Suprapubic skin (tissue), 4 donors: Measurements from ENCODE around the gene PRR14. TPM values are rescaled to one million over a fixed set of nuclear protein-coding genes. Genes with fewer than 3 reads are reported as not detected.

Experiments
- DNase-seq, 2 donors: peaks; one replicate each; pipeline ENCODE4 v3.0.0-alpha.2; 2019; ENCODE audit warnings: low spot score in 2 of 2
- H3K27ac ChIP-seq: fragments of 200-600 bp; sonication (generic); one replicate; pipeline ENCODE4 v1.5.1; 2019
- H3K27me3 ChIP-seq: fragments of 200-600 bp; sonication (generic); one replicate; pipeline ENCODE4 v1.5.1; 2019
- H3K36me3 ChIP-seq: fragments of 200-600 bp; sonication (generic); one replicate; pipeline ENCODE4 v1.5.1; 2019
- H3K4me1 ChIP-seq: fragments of 200-600 bp; sonication (generic); one replicate; pipeline ENCODE4 v1.5.1; 2019
- H3K4me3 ChIP-seq: fragments of 200-600 bp; sonication (generic); one replicate; pipeline ENCODE4 v1.5.1; 2019; ENCODE audit warnings: mild to moderate bottlenecking
- H3K9me3 ChIP-seq: fragments of 200-600 bp; sonication (generic); one replicate; pipeline ENCODE4 v1.5.1; 2019
- CTCF ChIP-seq, 2 donors: fragments of 200-600 bp in 1 of 2; fragments of 450-650 bp in 1 of 2; sonication (generic) in 1 of 2; IDR thresholded peaks; one replicate each; pipeline ENCODE4 v1.5.1; 2016 to 2019; ENCODE audit warnings: antibody characterized with exemption in 2 of 2, mild to moderate bottlenecking in 1 of 2, moderate library complexity in 1 of 2
- EP300 ChIP-seq: sonication (generic); formaldehyde crosslinking; IDR thresholded peaks from one replicate; pipeline ENCODE4 v1.6.1; 2017; ENCODE audit warnings: antibody characterized with exemption
- POLR2A ChIP-seq, 2 donors: fragments of 450-650 bp; IDR thresholded peaks; one replicate each; pipeline ENCODE4 v1.6.1; 2017; ENCODE audit warnings: antibody characterized with exemption in 2 of 2, mild to moderate bottlenecking in 2 of 2, moderate library complexity in 2 of 2
- POLR2AphosphoS5 ChIP-seq, 3 donors: sonication (generic); formaldehyde crosslinking; IDR thresholded peaks; one replicate each; pipeline ENCODE4 v1.6.1; 2017; ENCODE audit warnings: antibody characterized with exemption in 3 of 3
- WGBS: methylation state at CpG from one replicate; pipeline ENCODE4 v1.1.5; 2018; 5-methylcytosine and 5-hydroxymethylcytosine counted together
- total RNA-seq, 4 donors: library from RNA; depleted of rRNA; stranded (reverse); fragments of >200 nt; gene quantifications; one replicate each; pipeline ENCODE4 v1.1.0, GENCODE V29; 2016

The PRR14 gene
- total RNA-seq, 4 donors from 2014 or later = 56.7 to 68.8 (median 62.1) TPM

GRCh38 chr16:30669903-30670824 is 19.4 kb downstream of the PRR14 start:
- Histone ChIP-seq H3K36me3 (peaks cover 57% of the 10 kb centered on the region), H3K4me1 (no peaks in the 10 kb centered on the region), H3K27me3 (no peaks in the 10 kb centered on the region), H3K9me3 (no peaks in the 10 kb centered on the region), H3K4me3 (no peak overlapping the region), H3K27ac (no peak overlapping the region)
- 83% methylated on average over 14 of the region's 14 CpGs for WGBS
- DNase-seq = no peak
- no peak for TF ChIP-seq CTCF (IDR thresholded peaks at IDR 0.05)

DNA sequence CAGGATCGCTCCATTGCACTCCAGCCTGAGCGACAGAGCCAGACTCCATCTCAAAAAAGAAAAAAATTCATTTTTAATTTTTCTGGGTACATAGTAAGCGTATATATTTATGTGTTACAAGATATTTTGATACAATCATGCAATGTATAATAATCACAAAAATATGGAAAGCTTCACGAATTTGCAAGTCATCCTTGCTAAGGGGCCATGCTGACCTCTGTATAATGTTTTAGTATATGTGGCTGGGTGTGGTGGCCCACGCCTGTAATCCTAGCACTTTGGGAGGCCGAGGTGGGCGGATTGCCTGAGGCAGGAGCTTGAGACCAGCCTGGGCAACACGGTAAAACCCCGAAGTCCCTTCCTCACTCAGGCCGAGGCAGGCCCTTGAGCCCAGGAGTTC is 24.4 kb downstream of the PRR14 start:
- no peak overlapping the region for H3K27ac ChIP-seq
- 83% methylated on average over 10 of the region's 10 CpGs for WGBS
- H3K4me1 ChIP-seq = no peaks in the 10 kb centered on the region
- H3K4me3 ChIP-seq = no peak overlapping the region
- DNase-seq = no peak
- H3K27me3 ChIP-seq = no peaks in the 10 kb centered on the region
- H3K9me3 ChIP-seq = no peaks in the 10 kb centered on the region
- TF ChIP-seq CTCF (IDR thresholded peaks at IDR 0.05) (no peak), EP300 (no peak), POLR2A (IDR thresholded peaks at IDR 0.05) (no peak), POLR2AphosphoS5 (IDR thresholded peaks at IDR 0.05) (no peak)
- H3K36me3 ChIP-seq = peaks cover 7% of the 10 kb centered on the region

DNA sequence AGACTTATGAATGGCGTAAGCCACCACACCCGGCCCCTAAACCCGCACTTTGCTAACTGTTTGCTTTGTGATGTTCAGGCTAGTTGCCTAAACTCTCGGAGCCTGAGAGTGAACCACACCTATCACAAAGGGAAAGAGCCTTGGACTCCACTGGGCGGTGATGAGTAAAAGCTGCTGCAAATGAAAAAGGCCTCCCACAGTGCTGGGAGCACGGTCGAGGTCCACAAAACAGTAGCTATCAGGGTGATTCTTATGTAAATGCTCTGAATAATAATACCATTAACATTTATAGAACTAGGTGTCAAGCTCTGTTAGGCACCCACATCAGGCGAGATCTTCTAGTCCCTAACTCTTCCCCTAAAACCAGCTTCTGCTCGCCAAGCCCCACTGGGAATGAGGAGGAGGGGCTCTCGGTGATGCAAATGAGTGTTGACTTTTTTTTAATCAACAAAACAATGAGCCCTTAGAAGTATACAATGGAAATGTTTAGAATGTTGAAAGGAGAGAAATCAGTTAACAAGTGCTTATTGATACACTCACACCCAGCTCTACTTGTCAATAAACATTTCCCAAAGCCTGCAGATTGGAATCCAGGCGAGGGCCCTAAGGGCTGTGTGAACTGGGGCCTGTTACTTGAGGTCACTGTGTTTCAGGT is 27.3 kb downstream of the PRR14 start:
- Histone ChIP-seq H3K4me3 (no peak overlapping the region), H3K9me3 (no peaks in the 10 kb centered on the region), H3K4me1 (no peaks in the 10 kb centered on the region), H3K27ac (no peak overlapping the region), H3K36me3 (no peaks in the 10 kb centered on the region), H3K27me3 (no peaks in the 10 kb centered on the region)
- WGBS = 78% methylated on average over 11 of the region's 11 CpGs
- DNase-seq = no peak
- TF ChIP-seq POLR2A (IDR thresholded peaks at IDR 0.05) (no peak), EP300 (no peak), POLR2AphosphoS5 (IDR thresholded peaks at IDR 0.05) (no peak), CTCF (IDR thresholded peaks at IDR 0.05) (no peak)

DNA sequence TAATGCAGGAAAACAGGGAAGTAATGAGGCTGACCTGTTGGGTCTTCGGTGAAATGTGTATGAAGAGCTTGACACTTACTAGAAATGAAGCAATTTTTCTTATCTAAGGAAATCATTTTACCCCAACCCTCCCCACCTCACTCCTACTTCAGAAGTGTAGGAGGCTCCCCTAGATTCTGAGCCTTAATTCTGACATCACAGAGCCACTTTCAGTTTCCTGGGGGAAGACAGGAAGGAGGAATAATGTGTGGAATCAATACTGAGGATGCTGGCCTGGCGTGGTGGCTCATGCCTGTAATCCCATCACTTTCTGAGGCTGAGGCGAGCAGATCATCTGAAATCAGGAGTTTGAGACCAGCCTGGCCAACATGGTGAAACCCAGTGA is 27.8 kb downstream of the PRR14 start:
- Histone ChIP-seq H3K27me3 (no peaks in the 10 kb centered on the region), H3K36me3 (no peaks in the 10 kb centered on the region), H3K9me3 (no peaks in the 10 kb centered on the region), H3K4me3 (no peak overlapping the region), H3K4me1 (no peaks in the 10 kb centered on the region), H3K27ac (no peak overlapping the region)
- TF ChIP-seq POLR2A (IDR thresholded peaks at IDR 0.05) (no peak), EP300 (no peak), CTCF (IDR thresholded peaks at IDR 0.05) (no peak)
- WGBS = 84% methylated on average over 3 of the region's 3 CpGs
- DNase-seq = no peak

DNA sequence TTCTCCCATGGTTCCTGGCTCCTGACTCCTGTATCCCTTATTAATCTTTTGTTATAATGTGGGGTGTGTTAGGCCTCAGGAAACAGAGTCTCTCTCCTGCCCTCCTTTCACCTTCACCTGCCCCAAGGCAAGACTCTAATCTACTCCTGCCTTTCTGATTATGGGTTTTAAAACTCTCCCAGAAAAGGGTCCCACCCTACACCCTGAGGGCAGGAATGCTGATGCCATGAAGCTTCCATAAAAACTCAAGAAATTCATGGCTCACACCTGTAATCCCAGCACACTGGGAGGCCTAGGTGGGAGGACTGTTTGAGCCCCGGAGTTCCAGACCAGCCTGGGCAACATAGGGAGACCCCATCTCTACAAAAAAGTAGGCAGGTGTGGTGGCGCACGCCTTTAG is 29.6 kb downstream of the PRR14 start:
- TF ChIP-seq CTCF (IDR thresholded peaks at IDR 0.05) (no peak), EP300 (no peak), POLR2AphosphoS5 (IDR thresholded peaks at IDR 0.05) (no peak), POLR2A (IDR thresholded peaks at IDR 0.05) (no peak)
- no peaks in the 10 kb centered on the region for H3K36me3 ChIP-seq
- WGBS = 94% methylated on average over 2 of the region's 3 CpGs
- no peaks in the 10 kb centered on the region for H3K27me3 ChIP-seq
- no peaks in the 10 kb centered on the region for H3K4me1 ChIP-seq
- DNase-seq = no peak
- H3K27ac ChIP-seq = no peak overlapping the region
- H3K9me3 ChIP-seq = no peaks in the 10 kb centered on the region
- H3K4me3 ChIP-seq = no peak overlapping the region
